Measurements from ENCODE around the gene HSPA6. TPM values are rescaled to one million over a fixed set of nuclear protein-coding genes. Genes with fewer than 3 reads are reported as not detected.

HSPA6 gene
- total RNA-seq, 1 experiment from 2014 or later, result not detected

DNA sequence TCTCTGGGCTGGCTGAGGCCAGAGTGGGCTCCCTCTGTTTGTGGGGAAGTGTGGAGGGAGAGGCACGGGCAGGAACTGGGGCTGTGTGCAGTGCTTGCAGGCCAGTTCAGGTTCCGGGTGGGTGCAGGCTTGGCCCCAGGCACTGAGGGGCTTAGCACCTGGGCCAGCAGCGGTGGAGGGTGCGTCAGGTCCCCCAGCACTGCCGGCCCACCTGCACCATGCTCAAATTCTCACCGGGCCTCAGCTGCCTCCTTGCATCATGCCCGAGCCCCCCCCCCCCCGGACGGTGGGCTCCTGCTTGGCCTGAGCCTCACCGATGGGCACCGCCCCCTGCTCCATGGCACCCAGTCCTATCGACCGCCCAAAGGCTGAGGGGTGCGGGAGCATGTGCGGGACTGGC, 45.4 kb upstream of the HSPA6 start:
- POLR2A ChIA-PET, result no interaction called here

DNA sequence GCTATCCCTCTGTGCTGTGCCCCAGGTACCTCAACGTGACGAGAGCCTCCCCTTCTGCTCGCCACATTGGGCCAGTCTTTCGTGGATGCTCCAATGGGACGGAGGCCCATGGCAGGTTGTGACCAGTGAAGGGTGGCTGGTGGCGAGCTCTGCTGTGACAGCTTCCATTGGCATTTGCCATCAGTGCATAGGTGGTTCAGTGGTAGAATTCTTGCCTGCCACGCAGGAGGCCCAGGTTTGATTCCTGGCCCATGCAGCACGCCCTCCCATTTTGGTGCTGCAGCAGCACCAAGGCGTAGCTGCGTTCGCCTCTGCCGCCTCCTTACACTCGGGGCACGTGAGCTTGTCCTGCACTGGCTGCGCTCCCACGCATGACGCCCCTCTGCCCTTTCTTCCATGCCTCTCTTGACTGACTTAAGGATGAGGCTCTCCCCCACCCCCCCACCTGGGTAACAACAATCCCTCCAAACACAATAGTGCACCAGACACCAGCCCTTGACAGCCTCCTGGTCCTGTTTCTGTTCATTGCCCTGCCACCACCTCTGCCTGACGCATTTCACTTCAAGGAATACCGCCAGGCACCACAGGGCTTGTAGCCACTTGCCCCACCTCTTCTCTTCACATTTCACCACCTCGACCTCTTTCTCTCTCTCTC, 43.8 kb upstream of the HSPA6 start:
- ATAC-seq, result no peak
- H3K4me3 ChIP-seq (replicated peaks in 1 of 2; ENCODE audit: low read depth in 1 of 2, low read length in 2 of 2), result no peak overlapping the region
- H3K27me3 ChIP-seq (ENCODE audit: insufficient read depth, low read length), result no peaks in the 10 kb centered on the region
- no peaks in the 10 kb centered on the region for H3K79me2 ChIP-seq (ENCODE audit: insufficient read depth, low read length)
- H3K9ac ChIP-seq (ENCODE audit: low read length), result no peak overlapping the region
- ChIA-PET CTCF (no interaction called here), POLR2A (no interaction called here), RAD21 (ENCODE audit: low non-redundant PET in 1 of 2, low total read pairs in 2 of 2, uncharacterized antibody in 2 of 2, unreplicated experiment in 2 of 2) (no interaction called here)
- no peak overlapping the region for H2AFZ ChIP-seq (ENCODE audit: low read depth, low read length, poor library complexity, severe bottlenecking)
- H3K27ac ChIP-seq (ENCODE audit: low read depth, low read length), result no peak overlapping the region
- DNase-seq (ENCODE audit: low read depth, low spot score), result no peak
- no peaks in the 10 kb centered on the region for H3K9me2 ChIP-seq (ENCODE audit: insufficient read depth)
- no peaks in the 10 kb centered on the region for H4K20me1 ChIP-seq (ENCODE audit: insufficient read depth)
- H3K36me3 ChIP-seq (ENCODE audit: control insufficient read depth in 1 of 2, insufficient read depth in 2 of 2, low read length in 2 of 2), result no peaks in the 10 kb centered on the region
- BruUV-seq (replicated peaks), result no TSS peak
- intact Hi-C loops (cut with micrococcal nuclease), result no loop called here
- peaks cover 0 to 7% of the 10 kb centered on the region in 2 experiments; a peak in 1 of 4 replicates for H3K4me1 ChIP-seq (ENCODE audit: control insufficient read depth in 1 of 2, insufficient read depth in 2 of 2, low read length in 2 of 2)
- no peaks in the 10 kb centered on the region for H3K9me3 ChIP-seq (ENCODE audit: control insufficient read depth in 1 of 2, insufficient read depth in 1 of 2, low read depth in 1 of 2, low read length in 2 of 2)
- no peak overlapping the region for H3K4me2 ChIP-seq (ENCODE audit: low read length)
- TF ChIP-seq JUND (IDR thresholded peaks at IDR 0.05) (no peak), CBX3 (IDR thresholded peaks at IDR 0.05; ENCODE audit: low read depth) (no peak), SIN3A (IDR thresholded peaks at IDR 0.05; ENCODE audit: low read depth) (no peak), ZNF274 (IDR thresholded peaks at IDR 0.05; ENCODE audit: low read depth, low read length) (no peak)
- TF ChIP-seq, protein P1, sequence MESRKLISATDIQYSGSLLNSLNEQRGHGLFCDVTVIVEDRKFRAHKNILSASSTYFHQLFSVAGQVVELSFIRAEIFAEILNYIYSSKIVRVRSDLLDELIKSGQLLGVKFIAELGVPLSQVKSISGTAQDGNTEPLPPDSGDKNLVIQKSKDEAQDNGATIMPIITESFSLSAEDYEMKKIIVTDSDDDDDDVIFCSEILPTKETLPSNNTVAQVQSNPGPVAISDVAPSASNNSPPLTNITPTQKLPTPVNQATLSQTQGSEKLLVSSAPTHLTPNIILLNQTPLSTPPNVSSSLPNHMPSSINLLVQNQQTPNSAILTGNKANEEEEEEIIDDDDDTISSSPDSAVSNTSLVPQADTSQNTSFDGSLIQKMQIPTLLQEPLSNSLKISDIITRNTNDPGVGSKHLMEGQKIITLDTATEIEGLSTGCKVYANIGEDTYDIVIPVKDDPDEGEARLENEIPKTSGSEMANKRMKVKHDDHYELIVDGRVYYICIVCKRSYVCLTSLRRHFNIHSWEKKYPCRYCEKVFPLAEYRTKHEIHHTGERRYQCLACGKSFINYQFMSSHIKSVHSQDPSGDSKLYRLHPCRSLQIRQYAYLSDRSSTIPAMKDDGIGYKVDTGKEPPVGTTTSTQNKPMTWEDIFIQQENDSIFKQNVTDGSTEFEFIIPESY (IDR thresholded peaks at IDR 0.05; ENCODE audit: extremely low read depth, insufficient replicate concordance, low read length), result no peak
- TF ChIP-seq, protein P2, sequence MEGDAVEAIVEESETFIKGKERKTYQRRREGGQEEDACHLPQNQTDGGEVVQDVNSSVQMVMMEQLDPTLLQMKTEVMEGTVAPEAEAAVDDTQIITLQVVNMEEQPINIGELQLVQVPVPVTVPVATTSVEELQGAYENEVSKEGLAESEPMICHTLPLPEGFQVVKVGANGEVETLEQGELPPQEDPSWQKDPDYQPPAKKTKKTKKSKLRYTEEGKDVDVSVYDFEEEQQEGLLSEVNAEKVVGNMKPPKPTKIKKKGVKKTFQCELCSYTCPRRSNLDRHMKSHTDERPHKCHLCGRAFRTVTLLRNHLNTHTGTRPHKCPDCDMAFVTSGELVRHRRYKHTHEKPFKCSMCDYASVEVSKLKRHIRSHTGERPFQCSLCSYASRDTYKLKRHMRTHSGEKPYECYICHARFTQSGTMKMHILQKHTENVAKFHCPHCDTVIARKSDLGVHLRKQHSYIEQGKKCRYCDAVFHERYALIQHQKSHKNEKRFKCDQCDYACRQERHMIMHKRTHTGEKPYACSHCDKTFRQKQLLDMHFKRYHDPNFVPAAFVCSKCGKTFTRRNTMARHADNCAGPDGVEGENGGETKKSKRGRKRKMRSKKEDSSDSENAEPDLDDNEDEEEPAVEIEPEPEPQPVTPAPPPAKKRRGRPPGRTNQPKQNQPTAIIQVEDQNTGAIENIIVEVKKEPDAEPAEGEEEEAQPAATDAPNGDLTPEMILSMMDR (IDR thresholded peaks at IDR 0.05 in 2 of 3, conservative IDR thresholded peaks at IDR 0.05 in 1 of 3; ENCODE audit: borderline replicate concordance in 1 of 3, insufficient read depth in 1 of 3, low read depth in 2 of 3, low read length in 2 of 3), result no peak
- TF ChIP-seq, protein P3, sequence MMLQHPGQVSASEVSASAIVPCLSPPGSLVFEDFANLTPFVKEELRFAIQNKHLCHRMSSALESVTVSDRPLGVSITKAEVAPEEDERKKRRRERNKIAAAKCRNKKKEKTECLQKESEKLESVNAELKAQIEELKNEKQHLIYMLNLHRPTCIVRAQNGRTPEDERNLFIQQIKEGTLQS (IDR thresholded peaks at IDR 0.05), result no peak
- TF ChIP-seq, protein P4, sequence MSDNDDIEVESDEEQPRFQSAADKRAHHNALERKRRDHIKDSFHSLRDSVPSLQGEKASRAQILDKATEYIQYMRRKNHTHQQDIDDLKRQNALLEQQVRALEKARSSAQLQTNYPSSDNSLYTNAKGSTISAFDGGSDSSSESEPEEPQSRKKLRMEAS (IDR thresholded peaks at IDR 0.05), result no peak

More for the DNA sequence above, 45.4 kb upstream of the HSPA6 start:
- no peaks in the 10 kb centered on the region for H3K9me3 ChIP-seq (ENCODE audit: control insufficient read depth in 1 of 2, insufficient read depth in 1 of 2, low read depth in 1 of 2, low read length in 2 of 2)
- H3K9ac ChIP-seq (ENCODE audit: low read length), result no peak overlapping the region
- H3K36me3 ChIP-seq (ENCODE audit: control insufficient read depth in 1 of 2, insufficient read depth in 2 of 2, low read length in 2 of 2), result no peaks in the 10 kb centered on the region
- DNase-seq (ENCODE audit: low read depth, low spot score) (no peak), ATAC-seq (no peak)
- H3K27ac ChIP-seq (ENCODE audit: low read depth, low read length), result no peak overlapping the region
- no peak for TF ChIP-seq CBX3 (IDR thresholded peaks at IDR 0.05; ENCODE audit: low read depth)
- TF ChIP-seq CEBPB (IDR thresholded peaks at IDR 0.05; ENCODE audit: low read depth), result no peak
- no TSS peak for BruUV-seq (replicated peaks)
- H3K79me2 ChIP-seq (ENCODE audit: insufficient read depth, low read length), result no peaks in the 10 kb centered on the region
- H4K20me1 ChIP-seq (ENCODE audit: insufficient read depth), result no peaks in the 10 kb centered on the region
- H3K4me2 ChIP-seq (ENCODE audit: low read length), result no peak overlapping the region
- H2AFZ ChIP-seq (ENCODE audit: low read depth, low read length, poor library complexity, severe bottlenecking), result no peak overlapping the region
- peaks cover 0 to 7% of the 10 kb centered on the region in 2 experiments; a peak in 1 of 4 replicates for H3K4me1 ChIP-seq (ENCODE audit: control insufficient read depth in 1 of 2, insufficient read depth in 2 of 2, low read length in 2 of 2)
- H3K27me3 ChIP-seq (ENCODE audit: insufficient read depth, low read length), result no peaks in the 10 kb centered on the region
- RAD21 ChIA-PET (ENCODE audit: low non-redundant PET in 1 of 2, low total read pairs in 2 of 2, uncharacterized antibody in 2 of 2, unreplicated experiment in 2 of 2), result no interaction called here
- H3K9me2 ChIP-seq (ENCODE audit: insufficient read depth), result no peaks in the 10 kb centered on the region
- no peak overlapping the region for H3K4me3 ChIP-seq (replicated peaks in 1 of 2; ENCODE audit: low read depth in 1 of 2, low read length in 2 of 2)
- intact Hi-C loops (cut with micrococcal nuclease), result no loop called here
- CTCF ChIA-PET, result no interaction called here

All from HCT116 (cell line).